Activated T-cell treated with anti-CD3 and anti-CD28 coated beads, Interleukin-2, amount 50 U/mL, for 24 hours (primary cell): ENCODE data around the gene SMTNL2.
"Not testable (repeated sequence)": the region's sequence is repeated elsewhere in the genome, so short reads cannot be mapped to it uniquely, and the experiment has no call there.

Experiments used
- DNase-seq: peaks from one replicate; pipeline ENCODE4 v3.0.0-alpha.2; 2020
- H3K27ac Mint-ChIP-seq: 2 replicates; pipeline ENCODE4 v1.8.0; 2020; ENCODE audit warnings: mild to moderate bottlenecking, mixed read lengths
- H3K27me3 Mint-ChIP-seq: 2 replicates; pipeline ENCODE4 v1.8.0; 2020; ENCODE audit warnings: mixed read lengths
- H3K36me3 Mint-ChIP-seq: 2 replicates; pipeline ENCODE4 v1.8.0; 2020; ENCODE audit warnings: low read depth, mixed read lengths
- H3K4me1 Mint-ChIP-seq: 2 replicates; pipeline ENCODE4 v1.8.0; 2020; ENCODE audit warnings: low read depth, mixed read lengths
- H3K4me3 Mint-ChIP-seq: 2 replicates; pipeline ENCODE4 v1.8.0; 2020; ENCODE audit warnings: mild to moderate bottlenecking, moderate library complexity, mixed read lengths
- H3K9me3 Mint-ChIP-seq: 2 replicates; pipeline ENCODE4 v1.8.0; 2020; ENCODE audit warnings: mixed read lengths

The SMTNL2 gene

GRCh38 chr17:4562015-4562969 is 22.0 kb upstream of the SMTNL2 start:
- peak overlapping the region; percentile 60 for H3K27ac Mint-ChIP-seq
- no peak overlapping the region for H3K4me3 Mint-ChIP-seq
- no peaks in the 10 kb centered on the region for H3K9me3 Mint-ChIP-seq

GRCh38 chr17:4565209-4566141 is 18.9 kb upstream of the SMTNL2 start:
- H3K27me3 Mint-ChIP-seq: no peaks in the 10 kb centered on the region
- DNase-seq: peak; percentile 65

More at GRCh38 chr17:4562015-4562969, 22.0 kb upstream of the SMTNL2 start:
- no peak for DNase-seq
- H3K36me3 Mint-ChIP-seq: no peaks in the 10 kb centered on the region
- peaks cover 34% of the 10 kb centered on the region for H3K4me1 Mint-ChIP-seq
- H3K27me3 Mint-ChIP-seq: no peaks in the 10 kb centered on the region

GRCh38 chr17:4566785-4567184 is 17.5 kb upstream of the SMTNL2 start:
- H3K27me3 Mint-ChIP-seq: peaks cover 5% of the 10 kb centered on the region
- H3K9me3 Mint-ChIP-seq: no peaks in the 10 kb centered on the region
- no peak overlapping the region for H3K27ac Mint-ChIP-seq
- no peaks in the 10 kb centered on the region for H3K36me3 Mint-ChIP-seq
- H3K4me1 Mint-ChIP-seq: peaks cover 30% of the 10 kb centered on the region
- DNase-seq: peak; percentile 57
- no peak overlapping the region for H3K4me3 Mint-ChIP-seq

More at GRCh38 chr17:4565209-4566141, 18.9 kb upstream of the SMTNL2 start:
- Mint-ChIP-seq H3K4me1 (peaks cover 34% of the 10 kb centered on the region), H3K36me3 (no peaks in the 10 kb centered on the region), H3K4me3 (no peak overlapping the region), H3K27ac (no peak overlapping the region), H3K9me3 (no peaks in the 10 kb centered on the region)

GRCh38 chr17:4569591-4569990 is 14.7 kb upstream of the SMTNL2 start:
- Mint-ChIP-seq H3K36me3 (no peaks in the 10 kb centered on the region), H3K4me1 (peaks cover 27% of the 10 kb centered on the region), H3K27ac (no peak overlapping the region), H3K4me3 (no peak overlapping the region), H3K27me3 (peaks cover 6% of the 10 kb centered on the region), H3K9me3 (no peaks in the 10 kb centered on the region)
- DNase-seq: no peak

- no peaks in the 10 kb centered on the region for H3K36me3 Mint-ChIP-seq
- H3K27ac Mint-ChIP-seq: no peak overlapping the region
These were observed 12.2 kb upstream of the SMTNL2 start for GRCh38 chr17:4572131-4572530.

GRCh38 chr17:4573115-4573514 is 11.2 kb upstream of the SMTNL2 start:
- peaks cover 6% of the 10 kb centered on the region for H3K27me3 Mint-ChIP-seq
- no peaks in the 10 kb centered on the region for H3K9me3 Mint-ChIP-seq
- peak overlapping the region; percentile 56 for H3K27ac Mint-ChIP-seq
- DNase-seq: no peak
- no peak overlapping the region for H3K4me3 Mint-ChIP-seq
- H3K36me3 Mint-ChIP-seq: no peaks in the 10 kb centered on the region
- H3K4me1 Mint-ChIP-seq: peaks cover 19% of the 10 kb centered on the region

More at GRCh38 chr17:4572131-4572530, 12.2 kb upstream of the SMTNL2 start:
- DNase-seq: no peak
- H3K9me3 Mint-ChIP-seq: no peaks in the 10 kb centered on the region
- peaks cover 19% of the 10 kb centered on the region for H3K4me1 Mint-ChIP-seq
- H3K27me3 Mint-ChIP-seq: peaks cover 6% of the 10 kb centered on the region
- no peak overlapping the region for H3K4me3 Mint-ChIP-seq

GRCh38 chr17:4573669-4574068 is 10.7 kb upstream of the SMTNL2 start:
- DNase-seq: peak; percentile 73
- H3K36me3 Mint-ChIP-seq: no peaks in the 10 kb centered on the region

GRCh38 chr17:4574448-4575045 is 9.8 kb upstream of the SMTNL2 start:
- Mint-ChIP-seq H3K4me3 (no peak overlapping the region), H3K27me3 (peaks cover 6% of the 10 kb centered on the region), H3K4me1 (peaks cover 19% of the 10 kb centered on the region), H3K9me3 (no peaks in the 10 kb centered on the region), H3K27ac (no peak overlapping the region), H3K36me3 (no peaks in the 10 kb centered on the region)
- no peak for DNase-seq

More at GRCh38 chr17:4573669-4574068, 10.7 kb upstream of the SMTNL2 start:
- Mint-ChIP-seq H3K4me1 (peaks cover 19% of the 10 kb centered on the region), H3K4me3 (no peak overlapping the region), H3K27ac (peak overlapping the region; percentile 56), H3K27me3 (peaks cover 6% of the 10 kb centered on the region), H3K9me3 (no peaks in the 10 kb centered on the region)

- Mint-ChIP-seq H3K27me3 (peaks cover 10% of the 10 kb centered on the region), H3K36me3 (no peaks in the 10 kb centered on the region), H3K27ac (no peak overlapping the region), H3K4me1 (peaks cover 19% of the 10 kb centered on the region), H3K9me3 (no peaks in the 10 kb centered on the region), H3K4me3 (no peak overlapping the region)
- no peak for DNase-seq
These were observed 8.2 kb upstream of the SMTNL2 start for GRCh38 chr17:4576161-4576558.

- H3K9me3 Mint-ChIP-seq: no peaks in the 10 kb centered on the region
- no peak overlapping the region for H3K27ac Mint-ChIP-seq
- H3K27me3 Mint-ChIP-seq: peaks cover 10% of the 10 kb centered on the region
- no peaks in the 10 kb centered on the region for H3K36me3 Mint-ChIP-seq
- no peak overlapping the region for H3K4me3 Mint-ChIP-seq
- no peak for DNase-seq
- H3K4me1 Mint-ChIP-seq: peaks cover 19% of the 10 kb centered on the region
These were observed 7.5 kb upstream of the SMTNL2 start for GRCh38 chr17:4576729-4577322.

GRCh38 chr17:4577386-4577993 is 6.8 kb upstream of the SMTNL2 start:
- no peaks in the 10 kb centered on the region for H3K36me3 Mint-ChIP-seq
- no peak overlapping the region for H3K27ac Mint-ChIP-seq
- no peak overlapping the region for H3K4me3 Mint-ChIP-seq
- H3K4me1 Mint-ChIP-seq: peaks cover 19% of the 10 kb centered on the region
- peaks cover 15% of the 10 kb centered on the region for H3K27me3 Mint-ChIP-seq
- DNase-seq: no peak
- no peaks in the 10 kb centered on the region for H3K9me3 Mint-ChIP-seq

- Mint-ChIP-seq H3K4me1 (peaks cover 10% of the 10 kb centered on the region), H3K27me3 (peaks cover 23% of the 10 kb centered on the region)
- H3K27ac Mint-ChIP-seq, H3K4me3 Mint-ChIP-seq, H3K9me3 Mint-ChIP-seq, DNase-seq, H3K36me3 Mint-ChIP-seq: not testable (repeated sequence)
These were observed 6.0 kb upstream of the SMTNL2 start for GRCh38 chr17:4578349-4578748.

GRCh38 chr17:4579678-4580077 is 4.7 kb upstream of the SMTNL2 start:
- Mint-ChIP-seq H3K27ac (no peak overlapping the region), H3K4me3 (no peak overlapping the region), H3K9me3 (no peaks in the 10 kb centered on the region), H3K4me1 (peaks cover 5% of the 10 kb centered on the region), H3K27me3 (peaks cover 30% of the 10 kb centered on the region), H3K36me3 (no peaks in the 10 kb centered on the region)
- no peak for DNase-seq
